HG02885 (cell line): Measurements from ENCODE around the gene LDLRAP1.
"Not testable (repeated sequence)": the region's sequence is repeated elsewhere in the genome, so short reads cannot be mapped to it uniquely, and the experiment has no call there.

ENCODE experiments used
- ATAC-seq: cut with Tn5 transposase; IDR thresholded peaks from one replicate; pipeline ENCODE4 v1.9.1; 2021; ENCODE audit warnings: mild to moderate bottlenecking; ENCODE audit not compliant: unreplicated experiment, poor library complexity

The LDLRAP1 gene

GRCh38 chr1:25598879-25599278 lies 55.5 kb downstream of the LDLRAP1 start:
- no peak for ATAC-seq

DNA sequence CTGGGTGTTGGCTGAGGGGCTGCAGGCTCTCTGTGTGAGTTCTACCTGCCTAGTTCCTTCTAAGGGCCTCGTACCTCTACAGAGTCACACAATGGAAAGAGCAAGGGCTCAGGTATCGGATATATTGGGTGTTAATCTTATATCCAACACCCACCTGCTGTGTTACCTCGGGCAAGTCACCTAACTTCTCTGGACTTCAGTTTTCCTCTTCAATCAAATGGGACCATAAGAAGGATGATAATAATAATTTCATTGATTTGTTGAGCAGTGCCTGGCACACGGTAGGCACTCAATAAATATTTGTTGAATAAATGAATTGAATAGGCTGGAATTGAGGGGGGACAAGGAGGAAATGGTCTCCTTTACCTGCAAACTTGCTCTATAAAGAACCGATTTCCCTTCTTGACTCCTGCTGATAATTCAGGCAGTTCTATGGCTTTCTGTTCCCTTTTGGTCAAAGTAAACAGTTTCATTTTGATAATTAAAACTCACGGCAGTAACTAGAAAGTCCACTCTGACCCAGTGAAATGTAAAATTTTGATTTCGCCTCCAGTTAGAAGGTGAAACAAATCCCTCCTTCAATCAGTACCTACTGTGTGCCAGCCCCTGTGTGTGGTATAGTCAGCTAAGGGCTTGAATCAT lies 56.7 kb downstream of the LDLRAP1 start:
- ATAC-seq = no peak

- ATAC-seq = not testable (repeated sequence)
Observed at GRCh38 chr1:25600971-25601699, 57.7 kb downstream of the LDLRAP1 start.

- ATAC-seq = not testable (repeated sequence)
Observed at GRCh38 chr1:25603779-25604538, 60.6 kb downstream of the LDLRAP1 start.

DNA sequence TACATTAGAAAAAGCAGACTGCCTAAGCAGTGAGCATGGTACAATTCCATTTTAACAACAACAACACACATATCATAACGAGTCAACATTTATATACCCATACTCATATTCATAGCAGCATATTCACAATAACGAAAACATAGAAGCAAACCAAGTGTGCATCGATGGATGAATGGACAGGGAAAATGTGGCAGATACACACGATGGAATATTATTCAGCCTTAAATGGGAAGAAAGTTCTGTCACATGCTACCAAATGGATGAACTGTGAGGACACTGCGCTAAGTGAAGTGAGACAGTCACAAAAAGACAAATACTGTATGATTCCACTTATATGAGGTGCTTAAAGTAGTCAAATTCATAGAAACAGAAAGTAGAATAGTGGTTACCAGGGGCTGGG lies 63.7 kb downstream of the LDLRAP1 start:
- no peak for ATAC-seq

DNA sequence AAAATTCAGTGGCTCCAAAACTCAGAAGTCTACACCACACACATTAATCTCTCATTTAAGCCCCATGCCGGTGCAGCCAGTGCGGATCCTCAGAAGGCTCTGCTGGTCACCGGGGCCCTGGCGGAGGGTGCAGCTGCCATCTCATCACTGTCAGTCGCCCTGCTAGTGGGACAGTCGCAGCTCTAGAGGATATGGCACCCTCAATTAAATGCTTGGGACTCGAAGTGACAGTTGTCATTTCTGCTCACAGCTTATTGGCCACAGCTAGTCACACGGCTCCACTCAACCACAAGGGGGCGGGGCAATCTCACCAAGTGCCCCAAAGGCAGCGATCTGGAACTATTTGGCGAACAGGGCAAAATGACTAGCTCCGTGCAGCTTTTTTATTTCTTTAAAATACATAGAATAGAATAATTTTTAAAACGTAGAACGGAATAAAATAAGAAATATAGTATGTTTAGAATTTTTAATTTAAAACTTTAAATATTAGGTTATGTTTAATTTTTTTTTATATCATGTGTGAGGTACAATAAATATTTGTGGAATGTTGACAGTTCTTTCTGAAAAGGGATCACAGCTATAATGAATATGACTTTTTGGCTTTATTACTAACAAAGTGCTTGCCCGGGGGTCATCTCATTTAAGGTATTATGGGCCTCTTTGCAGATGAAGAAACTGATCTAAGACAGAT lies 65.2 kb downstream of the LDLRAP1 start:
- peak; percentile 64 for ATAC-seq

GRCh38 chr1:25609921-25610320 lies 66.5 kb downstream of the LDLRAP1 start:
- no peak for ATAC-seq

DNA sequence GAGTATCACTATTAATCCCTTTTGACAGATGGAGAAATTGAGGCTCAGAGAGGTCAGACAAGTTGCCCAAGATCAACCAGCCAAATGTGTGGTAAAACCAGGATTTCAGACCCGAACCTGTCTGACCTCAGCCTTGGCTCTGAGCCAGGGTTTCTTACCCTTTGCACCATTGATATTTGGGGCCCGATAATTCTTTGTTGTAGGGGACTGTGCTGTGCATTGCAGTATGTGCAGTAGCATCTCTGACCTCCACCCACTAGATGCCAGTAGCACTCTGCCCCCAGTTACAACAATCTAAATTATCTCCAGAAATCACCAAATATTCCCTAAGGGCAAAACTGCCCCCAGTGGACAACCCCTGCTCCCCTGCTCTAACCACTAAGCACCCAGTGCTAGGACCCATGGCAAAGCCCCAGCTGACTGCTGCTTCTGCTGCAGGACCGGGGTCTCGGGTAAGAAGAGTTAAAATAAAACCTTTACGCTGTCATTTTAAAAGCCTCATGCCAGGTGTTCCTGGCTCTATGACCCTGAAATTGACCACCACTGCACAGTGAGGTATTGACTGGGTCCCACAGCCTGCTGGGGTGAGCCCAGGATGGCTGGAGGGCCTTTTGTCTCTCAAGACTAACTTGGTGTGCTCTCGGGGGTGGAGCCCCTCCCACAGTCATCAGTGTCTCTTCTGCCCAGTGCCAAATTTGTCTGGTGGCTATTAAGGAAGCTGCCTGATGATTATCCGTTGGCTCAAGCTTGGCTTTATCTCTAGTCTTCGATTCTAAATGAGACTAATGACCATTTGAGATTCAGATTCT lies 67.6 kb downstream of the LDLRAP1 start:
- no peak for ATAC-seq

DNA sequence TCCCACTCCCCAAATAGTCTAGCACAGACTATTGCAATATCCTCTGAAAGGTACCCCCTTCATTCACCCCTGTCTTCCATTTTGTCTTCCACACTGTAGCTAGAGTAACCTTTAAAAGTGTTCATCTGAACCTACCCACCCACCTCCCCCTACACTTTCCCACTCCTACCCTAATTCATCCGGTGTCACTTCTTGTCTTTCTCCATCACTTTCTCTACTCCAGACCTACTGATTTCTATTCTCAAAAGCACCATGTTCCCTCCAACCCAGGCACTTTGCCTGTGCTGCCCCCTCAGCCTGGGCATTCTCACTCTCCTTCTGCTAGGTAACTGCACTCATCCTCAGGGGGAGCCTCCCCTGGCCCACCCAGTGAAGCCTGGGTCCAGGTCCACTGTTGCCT lies 68.4 kb downstream of the LDLRAP1 start:
- ATAC-seq = no peak

- ATAC-seq = no peak
Observed at GRCh38 chr1:25612421-25612820, 69.0 kb downstream of the LDLRAP1 start.

- no peak for ATAC-seq
Observed at GRCh38 chr1:25613091-25613490, 69.7 kb downstream of the LDLRAP1 start.

GRCh38 chr1:25614501-25615171 lies 71.2 kb downstream of the LDLRAP1 start:
- ATAC-seq = no peak

- ATAC-seq = no peak
Observed at GRCh38 chr1:25615172-25615541, 71.8 kb downstream of the LDLRAP1 start.

GRCh38 chr1:25615563-25616094 lies 72.2 kb downstream of the LDLRAP1 start:
- ATAC-seq = no peak

- peak; percentile 65 for ATAC-seq
Observed at GRCh38 chr1:25616095-25616986, 72.9 kb downstream of the LDLRAP1 start, which contains the start of gene MAN1C1. MAN1C1 (plus strand) TSS chr1:25616791; CDS start chr1:25617798, 1,007 bp downstream.

- peak; percentile 15 for ATAC-seq
Observed at GRCh38 chr1:25616987-25617624, 73.7 kb downstream of the LDLRAP1 start.

DNA sequence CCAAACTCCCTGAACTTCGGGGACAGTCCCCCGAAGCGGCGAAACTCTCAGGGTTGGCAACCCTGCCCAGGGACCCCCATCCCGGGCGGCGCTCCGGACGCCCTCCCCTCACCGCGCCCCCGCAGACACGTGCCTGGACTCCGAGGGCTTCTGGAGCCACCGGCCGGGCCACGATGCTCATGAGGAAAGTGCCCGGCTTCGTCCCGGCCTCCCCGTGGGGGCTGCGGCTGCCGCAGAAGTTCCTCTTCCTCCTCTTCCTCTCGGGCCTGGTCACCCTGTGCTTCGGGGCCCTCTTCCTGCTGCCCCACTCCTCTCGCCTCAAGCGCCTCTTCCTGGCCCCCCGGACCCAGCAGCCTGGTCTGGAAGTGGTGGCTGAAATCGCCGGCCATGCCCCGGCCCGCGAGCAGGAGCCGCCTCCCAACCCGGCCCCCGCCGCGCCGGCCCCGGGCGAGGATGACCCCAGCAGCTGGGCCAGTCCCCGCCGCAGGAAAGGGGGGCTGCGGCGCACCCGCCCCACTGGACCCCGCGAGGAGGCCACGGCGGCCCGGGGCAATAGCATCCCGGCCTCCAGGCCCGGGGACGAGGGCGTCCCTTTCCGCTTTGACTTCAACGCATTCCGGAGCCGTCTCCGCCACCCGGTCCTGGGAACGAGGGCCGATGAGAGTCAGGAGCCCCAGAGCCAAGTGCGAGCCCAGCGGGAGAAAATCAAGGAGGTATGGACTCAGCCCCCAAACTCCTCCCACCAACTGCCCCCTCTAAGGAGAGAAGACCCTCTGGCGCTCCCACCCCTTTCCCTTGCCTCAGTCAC lies 74.4 kb downstream of the LDLRAP1 start:
- ATAC-seq = no peak
